NOMO-1 treated with DMSO at 0.1 percent for 48 hours (cell line): ENCODE results near the gene PSMD14.

ENCODE experiments used
- DNase-seq: peaks from one replicate; lab custom pipeline; 2025; ENCODE audit not compliant: unreplicated experiment; lab: John Stamatoyannopoulos, UW

Gene PSMD14

DNA sequence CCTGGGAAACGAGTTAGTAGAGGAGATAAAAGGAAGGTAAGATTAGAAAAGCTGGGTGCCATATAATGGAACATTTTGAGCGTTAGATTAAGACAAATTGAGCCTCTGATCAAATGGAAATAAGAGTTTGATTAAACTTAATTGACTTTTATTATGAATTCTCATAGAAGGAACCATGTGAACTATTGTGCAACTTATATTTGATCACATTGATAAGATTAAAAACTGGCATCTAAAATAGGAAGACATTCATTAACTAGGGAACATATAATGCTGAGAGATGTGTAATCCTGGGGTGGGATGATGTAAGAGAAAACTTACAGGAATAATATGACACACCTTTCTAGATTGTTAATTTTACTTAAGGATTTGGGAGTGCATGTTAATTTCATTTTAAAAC lies 130.4 kb downstream of the PSMD14 start:
- DNase-seq, result no peak

DNA sequence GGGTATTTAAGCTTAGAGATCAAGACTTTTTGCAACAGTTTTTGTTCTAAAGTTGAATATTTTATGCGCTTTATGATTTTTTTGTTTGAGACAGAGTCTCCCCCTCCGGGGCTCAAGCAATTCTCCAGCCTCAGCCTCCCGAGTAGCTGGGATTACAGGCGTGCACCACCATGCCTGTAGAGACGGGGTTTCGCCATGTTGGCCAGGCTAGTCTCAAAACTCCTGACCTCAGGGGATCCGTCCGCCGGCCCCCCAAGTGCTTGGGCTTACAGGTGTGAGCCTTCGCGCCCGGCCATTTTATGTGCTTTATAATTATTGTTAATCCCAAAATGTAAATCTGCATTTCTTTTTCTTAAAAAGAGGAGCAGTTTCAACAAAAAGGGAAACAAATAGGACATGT lies 136.9 kb downstream of the PSMD14 start:
- no peak for DNase-seq

GRCh38 chr2:161448431-161448830 lies 140.2 kb downstream of the PSMD14 start:
- no peak for DNase-seq
